SK-N-SH treated with all-trans-retinoic acid at 6 μM for 48 hours (cell line): ENCODE results near the gene APBA2.

ENCODE experiments used
- BACH2 ChIP-seq: fragments of 250-450 bp; sonication (Bioruptor Pico); IDR thresholded peaks from 2 replicates; pipeline ENCODE4 v1.9.0; 2021; ENCODE audit warnings: mild to moderate bottlenecking, borderline replicate concordance
- CSDC2 ChIP-seq: fragments of 250-450 bp; sonication (Bioruptor Pico); IDR thresholded peaks from 2 replicates; pipeline ENCODE4 v1.5.0; 2020; ENCODE audit warnings: mild to moderate bottlenecking, moderate library complexity
- OSR1 ChIP-seq: fragments of 250-450 bp; sonication (Bioruptor Pico); IDR thresholded peaks from 2 replicates; pipeline ENCODE4 v1.8.0; 2022; ENCODE audit warnings: moderate library complexity, mild to moderate bottlenecking, inconsistent platforms
- RARB ChIP-seq: fragments of 250-450 bp; sonication (Bioruptor Pico); IDR thresholded peaks from 2 replicates; pipeline ENCODE4 v1.8.0; 2021; ENCODE audit warnings: mild to moderate bottlenecking, moderate library complexity
- TCF4 ChIP-seq: fragments of 250-450 bp; sonication (Bioruptor Pico); IDR thresholded peaks from 2 replicates; pipeline ENCODE4 v1.8.0; 2021; ENCODE audit warnings: mild to moderate bottlenecking, moderate library complexity, borderline replicate concordance
- ZFP3 ChIP-seq: fragments of 250-450 bp; sonication (Bioruptor Pico); IDR thresholded peaks from 2 replicates; pipeline ENCODE4 v1.5.0; 2020; ENCODE audit warnings: mild to moderate bottlenecking, moderate library complexity
- ZFP30 ChIP-seq: fragments of 450-650 bp; formaldehyde crosslinking; IDR thresholded peaks from 2 replicates; pipeline ENCODE4 v1.5.0; 2022; ENCODE audit warnings: mild to moderate bottlenecking, moderate library complexity
- TF ChIP-seq, protein P1 (sequence below): fragments of 250-450 bp; sonication (Bioruptor Pico); IDR thresholded peaks from 2 replicates; pipeline ENCODE4 v1.8.0; 2020; ENCODE audit warnings: mild to moderate bottlenecking, moderate library complexity, borderline replicate concordance
- TF ChIP-seq, protein P2 (sequence below): fragments of 250-450 bp; sonication (Bioruptor Pico); IDR thresholded peaks from 2 replicates; pipeline ENCODE4 v1.5.0; 2020; ENCODE audit warnings: mild to moderate bottlenecking, moderate library complexity
- TF ChIP-seq, protein P3 (sequence below): fragments of 250-450 bp; sonication (Bioruptor Pico); IDR thresholded peaks from 2 replicates; pipeline ENCODE4 v1.5.1; 2020; ENCODE audit warnings: low read depth, mild to moderate bottlenecking, moderate library complexity

DNA sequence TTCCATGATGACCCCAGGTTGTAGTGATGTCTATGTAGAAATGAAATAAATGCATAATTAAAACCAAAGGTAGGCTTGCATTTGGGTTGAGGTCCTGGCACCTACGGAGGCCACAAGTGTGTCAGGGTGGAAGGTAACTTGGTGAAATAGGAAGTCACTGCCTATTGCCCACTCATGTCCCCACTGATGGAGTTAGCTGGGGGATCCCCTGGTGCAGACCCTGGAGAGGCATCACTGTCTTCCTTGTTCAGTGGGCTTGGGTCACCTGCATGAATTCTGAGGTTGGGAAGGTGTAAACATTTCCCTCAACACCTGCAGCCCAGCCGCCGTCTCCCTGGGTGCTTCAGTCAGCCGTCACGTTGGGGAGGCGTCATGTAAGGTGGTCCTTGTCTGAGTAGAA lies 97.1 kb downstream of the APBA2 start:
- TF ChIP-seq TCF4 (CRISPR knock-in tag) = no peak
- TF ChIP-seq OSR1 (CRISPR knock-in tag) = no peak
- TF ChIP-seq, protein P1, sequence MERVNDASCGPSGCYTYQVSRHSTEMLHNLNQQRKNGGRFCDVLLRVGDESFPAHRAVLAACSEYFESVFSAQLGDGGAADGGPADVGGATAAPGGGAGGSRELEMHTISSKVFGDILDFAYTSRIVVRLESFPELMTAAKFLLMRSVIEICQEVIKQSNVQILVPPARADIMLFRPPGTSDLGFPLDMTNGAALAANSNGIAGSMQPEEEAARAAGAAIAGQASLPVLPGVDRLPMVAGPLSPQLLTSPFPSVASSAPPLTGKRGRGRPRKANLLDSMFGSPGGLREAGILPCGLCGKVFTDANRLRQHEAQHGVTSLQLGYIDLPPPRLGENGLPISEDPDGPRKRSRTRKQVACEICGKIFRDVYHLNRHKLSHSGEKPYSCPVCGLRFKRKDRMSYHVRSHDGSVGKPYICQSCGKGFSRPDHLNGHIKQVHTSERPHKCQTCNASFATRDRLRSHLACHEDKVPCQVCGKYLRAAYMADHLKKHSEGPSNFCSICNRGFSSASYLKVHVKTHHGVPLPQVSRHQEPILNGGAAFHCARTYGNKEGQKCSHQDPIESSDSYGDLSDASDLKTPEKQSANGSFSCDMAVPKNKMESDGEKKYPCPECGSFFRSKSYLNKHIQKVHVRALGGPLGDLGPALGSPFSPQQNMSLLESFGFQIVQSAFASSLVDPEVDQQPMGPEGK (CRISPR knock-in tag) = no peak
- TF ChIP-seq RARB (CRISPR knock-in tag) = no peak
- no peak for TF ChIP-seq ZFP3
- TF ChIP-seq BACH2 = no peak
- no peak for TF ChIP-seq CSDC2
- no peak for TF ChIP-seq ZFP30 (CRISPR knock-in tag)
- TF ChIP-seq, protein P2, sequence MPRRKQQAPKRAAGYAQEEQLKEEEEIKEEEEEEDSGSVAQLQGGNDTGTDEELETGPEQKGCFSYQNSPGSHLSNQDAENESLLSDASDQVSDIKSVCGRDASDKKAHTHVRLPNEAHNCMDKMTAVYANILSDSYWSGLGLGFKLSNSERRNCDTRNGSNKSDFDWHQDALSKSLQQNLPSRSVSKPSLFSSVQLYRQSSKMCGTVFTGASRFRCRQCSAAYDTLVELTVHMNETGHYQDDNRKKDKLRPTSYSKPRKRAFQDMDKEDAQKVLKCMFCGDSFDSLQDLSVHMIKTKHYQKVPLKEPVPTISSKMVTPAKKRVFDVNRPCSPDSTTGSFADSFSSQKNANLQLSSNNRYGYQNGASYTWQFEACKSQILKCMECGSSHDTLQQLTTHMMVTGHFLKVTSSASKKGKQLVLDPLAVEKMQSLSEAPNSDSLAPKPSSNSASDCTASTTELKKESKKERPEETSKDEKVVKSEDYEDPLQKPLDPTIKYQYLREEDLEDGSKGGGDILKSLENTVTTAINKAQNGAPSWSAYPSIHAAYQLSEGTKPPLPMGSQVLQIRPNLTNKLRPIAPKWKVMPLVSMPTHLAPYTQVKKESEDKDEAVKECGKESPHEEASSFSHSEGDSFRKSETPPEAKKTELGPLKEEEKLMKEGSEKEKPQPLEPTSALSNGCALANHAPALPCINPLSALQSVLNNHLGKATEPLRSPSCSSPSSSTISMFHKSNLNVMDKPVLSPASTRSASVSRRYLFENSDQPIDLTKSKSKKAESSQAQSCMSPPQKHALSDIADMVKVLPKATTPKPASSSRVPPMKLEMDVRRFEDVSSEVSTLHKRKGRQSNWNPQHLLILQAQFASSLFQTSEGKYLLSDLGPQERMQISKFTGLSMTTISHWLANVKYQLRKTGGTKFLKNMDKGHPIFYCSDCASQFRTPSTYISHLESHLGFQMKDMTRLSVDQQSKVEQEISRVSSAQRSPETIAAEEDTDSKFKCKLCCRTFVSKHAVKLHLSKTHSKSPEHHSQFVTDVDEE (CRISPR knock-in tag) = no peak
- TF ChIP-seq, protein P3, sequence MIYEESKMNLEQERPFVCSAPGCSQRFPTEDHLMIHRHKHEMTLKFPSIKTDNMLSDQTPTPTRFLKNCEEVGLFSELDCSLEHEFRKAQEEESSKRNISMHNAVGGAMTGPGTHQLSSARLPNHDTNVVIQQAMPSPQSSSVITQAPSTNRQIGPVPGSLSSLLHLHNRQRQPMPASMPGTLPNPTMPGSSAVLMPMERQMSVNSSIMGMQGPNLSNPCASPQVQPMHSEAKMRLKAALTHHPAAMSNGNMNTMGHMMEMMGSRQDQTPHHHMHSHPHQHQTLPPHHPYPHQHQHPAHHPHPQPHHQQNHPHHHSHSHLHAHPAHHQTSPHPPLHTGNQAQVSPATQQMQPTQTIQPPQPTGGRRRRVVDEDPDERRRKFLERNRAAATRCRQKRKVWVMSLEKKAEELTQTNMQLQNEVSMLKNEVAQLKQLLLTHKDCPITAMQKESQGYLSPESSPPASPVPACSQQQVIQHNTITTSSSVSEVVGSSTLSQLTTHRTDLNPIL (CRISPR knock-in tag) = no peak
